B cell (primary cell): ENCODE results near the gene PLEK2.

Source experiments
- EZH2 ChIP-seq: IDR thresholded peaks from 2 replicates; pipeline ENCODE4 v1.6.1; 2012; ENCODE audit warnings: borderline replicate concordance, low read depth, mild to moderate bottlenecking, moderate library complexity, low read length; ENCODE audit not compliant: insufficient read depth, poor library complexity, severe bottlenecking
- TF ChIP-seq, protein P1 (sequence below): fragments of 200-600 bp; IDR thresholded peaks from one replicate; pipeline ENCODE4 v1.8.0; 2022; ENCODE audit warnings: antibody characterized with exemption, mild to moderate bottlenecking

DNA sequence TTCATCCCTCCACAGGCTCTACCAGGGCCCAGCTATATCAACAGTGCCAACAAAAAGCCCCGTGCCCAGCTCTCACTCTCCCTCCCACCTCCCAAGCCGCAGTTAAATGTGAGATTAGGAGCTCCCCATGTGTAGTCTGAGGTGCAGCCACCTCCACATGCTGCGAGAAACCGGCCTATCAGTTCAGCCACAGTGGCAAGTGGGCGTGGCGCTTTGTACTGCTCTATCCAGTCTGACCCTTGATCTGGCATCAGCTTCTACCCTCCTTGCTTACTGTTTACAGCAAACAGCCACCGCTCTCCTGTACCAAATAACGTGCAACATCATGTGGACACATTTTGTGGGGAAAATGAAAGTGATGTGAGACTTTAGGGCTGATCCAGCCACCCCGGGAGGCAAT lies 1.7 kb downstream of the PLEK2 start:
- no peak for TF ChIP-seq EZH2
- TF ChIP-seq, protein P1, sequence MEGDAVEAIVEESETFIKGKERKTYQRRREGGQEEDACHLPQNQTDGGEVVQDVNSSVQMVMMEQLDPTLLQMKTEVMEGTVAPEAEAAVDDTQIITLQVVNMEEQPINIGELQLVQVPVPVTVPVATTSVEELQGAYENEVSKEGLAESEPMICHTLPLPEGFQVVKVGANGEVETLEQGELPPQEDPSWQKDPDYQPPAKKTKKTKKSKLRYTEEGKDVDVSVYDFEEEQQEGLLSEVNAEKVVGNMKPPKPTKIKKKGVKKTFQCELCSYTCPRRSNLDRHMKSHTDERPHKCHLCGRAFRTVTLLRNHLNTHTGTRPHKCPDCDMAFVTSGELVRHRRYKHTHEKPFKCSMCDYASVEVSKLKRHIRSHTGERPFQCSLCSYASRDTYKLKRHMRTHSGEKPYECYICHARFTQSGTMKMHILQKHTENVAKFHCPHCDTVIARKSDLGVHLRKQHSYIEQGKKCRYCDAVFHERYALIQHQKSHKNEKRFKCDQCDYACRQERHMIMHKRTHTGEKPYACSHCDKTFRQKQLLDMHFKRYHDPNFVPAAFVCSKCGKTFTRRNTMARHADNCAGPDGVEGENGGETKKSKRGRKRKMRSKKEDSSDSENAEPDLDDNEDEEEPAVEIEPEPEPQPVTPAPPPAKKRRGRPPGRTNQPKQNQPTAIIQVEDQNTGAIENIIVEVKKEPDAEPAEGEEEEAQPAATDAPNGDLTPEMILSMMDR, result no peak
